ENCODE data around the gene CLEC18B.
A peak's percentile ranks its signal among the peaks of the same experiment; 100 is the strongest.
"Not testable (repeated sequence)": the region's sequence is repeated elsewhere in the genome, so short reads cannot be mapped to it uniquely, and the experiment has no call there.

Gene CLEC18B

DNA sequence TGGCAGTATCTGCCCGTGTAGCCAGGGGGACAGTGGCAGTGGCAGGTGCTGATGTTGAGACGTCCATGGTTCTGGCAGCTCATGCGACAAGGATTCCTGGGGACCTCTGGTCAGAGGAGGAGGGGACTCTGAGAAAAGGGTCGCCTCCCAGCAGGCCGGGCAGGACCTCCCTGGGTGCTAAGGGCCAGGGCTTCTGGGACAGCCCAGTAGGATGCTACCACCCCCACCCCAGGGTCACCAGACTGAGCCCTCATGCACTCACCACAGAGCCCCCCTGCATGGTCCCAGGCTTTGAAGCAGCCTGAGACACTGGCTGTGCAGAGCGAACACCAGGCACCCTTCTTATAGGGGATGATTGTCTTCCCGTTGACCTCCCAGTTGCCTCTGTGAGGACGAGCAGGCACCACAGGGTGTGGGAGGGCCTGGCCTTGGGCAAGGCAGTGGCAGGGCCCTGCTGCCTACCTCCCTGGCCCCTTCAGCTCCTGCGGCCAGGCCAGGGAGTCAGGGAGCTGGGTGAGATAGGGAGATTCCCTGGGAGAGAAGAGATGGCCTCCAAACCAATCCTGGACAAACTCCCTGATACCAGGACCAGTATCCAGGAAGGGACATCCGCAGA, 8.4 kb downstream of the CLEC18B start:
- H3K9me3 ChIP-seq (ENCODE audit: control extremely low read depth in 1 of 5, control insufficient read depth in 4 of 5, insufficient read depth in 2 of 5, low read depth in 1 of 5, low read length in 4 of 5), result not testable (repeated sequence)

DNA sequence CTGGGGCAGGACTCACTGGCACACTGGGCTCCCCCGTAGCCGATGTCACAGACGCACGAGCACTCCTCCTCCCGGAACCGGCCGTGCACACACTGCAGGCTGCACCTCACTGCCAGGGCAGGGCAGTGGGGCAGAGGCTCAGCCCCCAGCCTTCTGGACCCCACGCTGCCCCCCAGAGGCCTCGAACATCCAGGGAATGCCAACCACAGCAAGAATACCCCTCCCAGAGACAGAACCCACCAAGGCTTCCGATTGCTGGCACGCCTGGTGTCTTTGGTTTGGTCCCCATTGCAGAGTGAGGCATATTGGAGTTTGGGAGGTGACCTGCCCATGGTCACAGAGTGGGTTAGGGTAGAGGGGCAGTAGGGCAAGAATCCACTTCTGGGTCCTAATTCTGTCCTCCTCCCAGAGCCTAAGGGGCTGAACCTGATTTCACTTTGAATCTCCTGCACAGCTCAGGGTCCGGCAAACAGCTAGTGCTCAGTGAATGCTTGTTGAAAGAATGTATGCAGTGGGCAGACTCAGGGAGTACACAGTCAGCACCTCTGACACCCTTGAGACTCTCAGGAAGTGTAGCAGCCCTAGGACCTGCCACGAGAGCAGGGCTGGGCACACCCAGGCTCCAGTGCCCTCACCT, 9.0 kb downstream of the CLEC18B start:
- H3K36me3 ChIP-seq (ENCODE audit: control insufficient read depth in 4 of 4, insufficient read depth in 4 of 4, low read length in 3 of 4); H3K4me3 ChIP-seq (ENCODE audit: control insufficient read depth in 1 of 7, extremely low read depth in 1 of 7, insufficient read depth in 4 of 7, low read depth in 2 of 7, low read length in 6 of 7); DNase-seq; H3K9me3 ChIP-seq (ENCODE audit: control extremely low read depth in 1 of 5, control insufficient read depth in 4 of 5, insufficient read depth in 2 of 5, low read depth in 1 of 5, low read length in 4 of 5); H3K27ac ChIP-seq (ENCODE audit: insufficient read depth in 1 of 2, low read depth in 1 of 2, low read length in 2 of 2, poor library complexity in 1 of 2, severe bottlenecking in 2 of 2); CTCF ChIA-PET; H3K27me3 ChIP-seq (replicated peaks in 2 of 5; ENCODE audit: control insufficient read depth in 4 of 5, insufficient read depth in 5 of 5, low read length in 4 of 5); H3K4me1 ChIP-seq (ENCODE audit: control extremely low read depth in 1 of 4, control insufficient read depth in 4 of 4, insufficient read depth in 4 of 4, low read length in 3 of 4); POLR2A ChIA-PET: not testable (repeated sequence)
- no CpG with 5 or more reads among the region's 13 CpGs for WGBS (ENCODE audit: insufficient coverage)

More for the DNA sequence above, 8.4 kb downstream of the CLEC18B start:
- H3K27me3 ChIP-seq (replicated peaks in 2 of 5; ENCODE audit: control insufficient read depth in 4 of 5, insufficient read depth in 5 of 5, low read length in 4 of 5); POLR2A ChIA-PET; H3K27ac ChIP-seq (ENCODE audit: insufficient read depth in 1 of 2, low read depth in 1 of 2, low read length in 2 of 2, poor library complexity in 1 of 2, severe bottlenecking in 2 of 2); H3K4me3 ChIP-seq (ENCODE audit: control insufficient read depth in 1 of 7, extremely low read depth in 1 of 7, insufficient read depth in 4 of 7, low read depth in 2 of 7, low read length in 6 of 7); H3K36me3 ChIP-seq (ENCODE audit: control insufficient read depth in 4 of 4, insufficient read depth in 4 of 4, low read length in 3 of 4); CTCF ChIA-PET; DNase-seq; H3K4me1 ChIP-seq (ENCODE audit: control extremely low read depth in 1 of 4, control insufficient read depth in 4 of 4, insufficient read depth in 4 of 4, low read length in 3 of 4): not testable (repeated sequence)
- 97% methylated on average over 5 of the region's 10 CpGs for WGBS (ENCODE audit: insufficient coverage)

DNA sequence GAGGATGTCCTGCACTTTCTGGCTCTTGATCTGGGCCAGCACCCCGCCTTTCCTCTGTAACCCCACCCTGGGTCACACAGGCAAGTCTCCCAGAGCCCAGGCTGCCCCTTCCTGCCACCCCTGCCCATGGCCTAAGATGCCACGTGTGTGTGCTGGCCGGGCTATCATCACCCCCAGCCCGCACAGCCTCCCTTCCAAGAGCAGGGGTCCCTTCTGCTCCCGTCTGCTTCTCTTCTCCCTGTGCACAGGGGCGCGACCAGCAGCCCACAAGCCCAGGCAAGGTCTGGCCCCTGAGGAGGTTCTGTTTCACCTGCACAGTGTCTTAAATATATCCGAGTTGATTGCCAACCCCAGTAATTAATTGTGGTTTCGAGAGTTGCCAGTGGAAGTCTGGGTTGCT, 10.3 kb downstream of the CLEC18B start:
- POLR2A ChIA-PET; H3K9me3 ChIP-seq (ENCODE audit: control extremely low read depth in 1 of 5, control insufficient read depth in 4 of 5, insufficient read depth in 2 of 5, low read depth in 1 of 5, low read length in 4 of 5); H3K27me3 ChIP-seq (replicated peaks in 2 of 5; ENCODE audit: control insufficient read depth in 4 of 5, insufficient read depth in 5 of 5, low read length in 4 of 5); H3K4me1 ChIP-seq (ENCODE audit: control extremely low read depth in 1 of 4, control insufficient read depth in 4 of 4, insufficient read depth in 4 of 4, low read length in 3 of 4); DNase-seq; H3K4me3 ChIP-seq (ENCODE audit: control insufficient read depth in 1 of 7, extremely low read depth in 1 of 7, insufficient read depth in 4 of 7, low read depth in 2 of 7, low read length in 6 of 7); CTCF ChIA-PET; H3K36me3 ChIP-seq (ENCODE audit: control insufficient read depth in 4 of 4, insufficient read depth in 4 of 4, low read length in 3 of 4); H3K27ac ChIP-seq (ENCODE audit: insufficient read depth in 1 of 2, low read depth in 1 of 2, low read length in 2 of 2, poor library complexity in 1 of 2, severe bottlenecking in 2 of 2): not testable (repeated sequence)
- no CpG with 5 or more reads among the region's 9 CpGs for WGBS (ENCODE audit: insufficient coverage)

DNA sequence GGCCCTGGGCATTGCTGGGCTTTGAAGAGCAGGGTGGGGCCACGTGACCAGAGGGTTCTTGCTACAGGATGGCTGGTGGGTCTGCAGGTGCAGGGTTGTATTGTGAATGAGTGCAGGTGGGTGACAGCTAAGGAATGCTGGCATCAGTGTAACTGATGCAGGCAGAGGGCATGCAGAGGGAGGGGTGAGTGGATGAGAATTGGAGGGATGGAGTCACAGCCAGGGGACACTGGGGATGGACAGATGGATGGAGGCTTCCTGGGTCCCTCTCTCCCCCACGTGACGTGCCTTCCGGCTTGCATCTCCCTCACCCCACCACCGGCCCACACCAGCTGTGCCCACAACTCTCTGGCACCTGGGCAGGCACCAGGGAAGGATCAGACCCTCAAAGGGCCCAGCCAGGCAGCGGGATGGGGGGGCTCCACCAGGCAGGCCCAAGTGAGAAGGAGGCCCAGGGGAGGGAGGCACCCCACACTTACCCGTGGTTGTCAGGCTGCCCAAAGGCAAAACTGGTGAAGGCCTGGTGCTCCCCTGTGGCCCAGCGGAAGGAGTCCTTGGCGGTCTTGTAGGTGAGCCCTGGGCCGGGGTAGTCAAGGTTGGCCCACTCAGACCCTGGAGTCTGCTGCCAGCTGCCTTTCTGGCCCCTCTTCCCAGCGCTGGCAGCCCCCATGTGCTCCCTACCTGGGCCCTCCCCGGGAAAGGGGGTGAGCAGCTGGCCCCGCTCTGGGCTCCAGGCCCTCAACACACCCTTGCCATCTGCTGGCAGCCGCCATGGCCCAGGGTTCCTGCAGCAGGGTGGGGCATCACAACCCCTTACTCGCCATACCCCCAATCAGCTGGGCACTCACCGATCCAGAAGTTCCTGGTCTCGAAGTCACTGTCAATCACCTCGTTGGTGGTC, 11.0 kb downstream of the CLEC18B start:
- H3K4me3 ChIP-seq (ENCODE audit: control insufficient read depth in 1 of 7, extremely low read depth in 1 of 7, insufficient read depth in 4 of 7, low read depth in 2 of 7, low read length in 6 of 7); H3K27me3 ChIP-seq (replicated peaks in 2 of 5; ENCODE audit: control insufficient read depth in 4 of 5, insufficient read depth in 5 of 5, low read length in 4 of 5); H3K4me1 ChIP-seq (ENCODE audit: control extremely low read depth in 1 of 4, control insufficient read depth in 4 of 4, insufficient read depth in 4 of 4, low read length in 3 of 4); H3K9me3 ChIP-seq (ENCODE audit: control extremely low read depth in 1 of 5, control insufficient read depth in 4 of 5, insufficient read depth in 2 of 5, low read depth in 1 of 5, low read length in 4 of 5); DNase-seq; POLR2A ChIA-PET; H3K27ac ChIP-seq (ENCODE audit: insufficient read depth in 1 of 2, low read depth in 1 of 2, low read length in 2 of 2, poor library complexity in 1 of 2, severe bottlenecking in 2 of 2); H3K36me3 ChIP-seq (ENCODE audit: control insufficient read depth in 4 of 4, insufficient read depth in 4 of 4, low read length in 3 of 4); CTCF ChIA-PET: not testable (repeated sequence)
- 100% methylated on average over 1 of the region's 18 CpGs for WGBS (ENCODE audit: insufficient coverage)

DNA sequence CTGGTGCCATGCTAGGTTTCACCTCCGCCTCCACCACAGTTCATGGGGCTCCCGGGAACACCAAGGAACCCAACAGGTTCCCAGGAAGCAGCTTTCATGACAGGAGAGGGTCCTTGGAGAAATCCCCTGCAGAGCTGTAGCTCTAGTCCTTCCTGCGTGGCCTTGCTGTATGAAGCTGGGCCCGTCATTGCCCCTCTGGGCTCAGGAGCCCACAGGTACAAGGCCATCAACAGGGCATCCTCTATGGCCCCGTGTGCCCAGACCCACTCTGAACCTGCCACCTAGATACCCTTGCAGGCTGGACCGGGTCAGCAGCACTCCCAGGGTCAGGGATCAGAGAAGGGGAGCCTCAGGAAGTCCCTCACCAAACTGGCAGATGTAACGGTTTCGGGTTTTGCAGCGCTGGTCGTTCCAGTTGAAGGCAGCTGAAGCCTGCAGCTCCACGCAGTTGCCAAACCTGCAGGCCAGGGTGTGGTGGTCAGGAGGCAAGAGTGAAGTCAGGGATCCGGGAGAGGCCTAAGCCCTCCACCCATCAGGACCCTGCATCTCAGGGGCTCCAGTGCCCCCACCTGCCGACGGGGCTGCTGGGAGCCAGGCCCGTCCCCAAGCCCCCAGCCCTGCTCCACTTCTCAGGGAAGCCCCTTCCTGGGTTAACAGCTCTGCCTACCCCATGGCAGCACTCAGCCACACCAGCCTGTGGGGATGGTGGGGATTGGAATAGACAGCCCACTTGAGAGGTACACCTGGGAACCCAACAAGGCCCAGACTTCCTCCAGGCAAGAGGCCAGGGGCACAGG, 11.9 kb downstream of the CLEC18B start:
- H3K27ac ChIP-seq (ENCODE audit: insufficient read depth in 1 of 2, low read depth in 1 of 2, low read length in 2 of 2, poor library complexity in 1 of 2, severe bottlenecking in 2 of 2); CTCF ChIA-PET; H3K4me3 ChIP-seq (ENCODE audit: control insufficient read depth in 1 of 7, extremely low read depth in 1 of 7, insufficient read depth in 4 of 7, low read depth in 2 of 7, low read length in 6 of 7); H3K27me3 ChIP-seq (replicated peaks in 2 of 5; ENCODE audit: control insufficient read depth in 4 of 5, insufficient read depth in 5 of 5, low read length in 4 of 5); H3K36me3 ChIP-seq (ENCODE audit: control insufficient read depth in 4 of 4, insufficient read depth in 4 of 4, low read length in 3 of 4); H3K4me1 ChIP-seq (ENCODE audit: control extremely low read depth in 1 of 4, control insufficient read depth in 4 of 4, insufficient read depth in 4 of 4, low read length in 3 of 4); DNase-seq; H3K9me3 ChIP-seq (ENCODE audit: control extremely low read depth in 1 of 5, control insufficient read depth in 4 of 5, insufficient read depth in 2 of 5, low read depth in 1 of 5, low read length in 4 of 5); POLR2A ChIA-PET: not testable (repeated sequence)
- WGBS (ENCODE audit: insufficient coverage), result no CpG with 5 or more reads among the region's 15 CpGs

DNA sequence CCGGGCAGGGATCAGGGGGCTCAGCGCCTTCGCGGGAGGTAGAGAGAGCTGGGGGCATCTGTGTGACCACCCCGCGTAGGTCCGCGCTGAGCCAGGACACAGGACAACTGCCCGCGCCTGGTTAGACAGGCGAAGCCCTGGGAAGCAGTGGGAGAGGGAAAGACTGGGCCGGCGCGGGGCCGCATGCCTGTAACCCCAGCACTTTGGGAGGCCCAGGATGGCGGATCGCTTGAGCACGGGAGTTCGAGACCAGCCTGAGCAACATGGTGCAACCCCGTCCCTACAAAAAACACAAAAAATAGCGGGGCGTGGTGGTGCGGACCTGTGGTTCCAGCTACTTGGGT, 13.9 kb downstream of the CLEC18B start:
- DNase-seq, result peak in 1 of 3 donors; percentile 15
- peak overlapping the region in 5 of 7 experiments; percentile 15 to 76 (median 43) for H3K4me3 ChIP-seq (ENCODE audit: control insufficient read depth in 1 of 7, extremely low read depth in 1 of 7, insufficient read depth in 4 of 7, low read depth in 2 of 7, low read length in 6 of 7)
- H3K4me1 ChIP-seq (ENCODE audit: control extremely low read depth in 1 of 4, control insufficient read depth in 4 of 4, insufficient read depth in 4 of 4, low read length in 3 of 4); POLR2A ChIA-PET; H3K27ac ChIP-seq (ENCODE audit: insufficient read depth in 1 of 2, low read depth in 1 of 2, low read length in 2 of 2, poor library complexity in 1 of 2, severe bottlenecking in 2 of 2); H3K9me3 ChIP-seq (ENCODE audit: control extremely low read depth in 1 of 5, control insufficient read depth in 4 of 5, insufficient read depth in 2 of 5, low read depth in 1 of 5, low read length in 4 of 5); H3K36me3 ChIP-seq (ENCODE audit: control insufficient read depth in 4 of 4, insufficient read depth in 4 of 4, low read length in 3 of 4); H3K27me3 ChIP-seq (replicated peaks in 2 of 5; ENCODE audit: control insufficient read depth in 4 of 5, insufficient read depth in 5 of 5, low read length in 4 of 5); CTCF ChIA-PET: not testable (repeated sequence)
- WGBS (ENCODE audit: insufficient coverage), result 19% methylated on average over 5 of the region's 23 CpGs
